Stomach (tissue), 4 donors: ENCODE data around the gene F12.

Experiments used
- CTCF ChIP-seq, 7 experiments: fragments of 450-650 bp in 4 of 7; fragments of 200-600 bp in 3 of 7; sonication (generic) in 3 of 7; IDR thresholded peaks; one replicate each; pipeline ENCODE4 v1.5.1; 2016 to 2019; ENCODE audit warnings: antibody characterized with exemption in 7 of 7, control low read depth in 2 of 7, mild to moderate bottlenecking in 1 of 7
- EP300 ChIP-seq: sonication (generic); formaldehyde crosslinking; IDR thresholded peaks from one replicate; pipeline ENCODE4 v1.6.1; 2017; ENCODE audit warnings: antibody characterized with exemption
- POLR2A ChIP-seq, 4 donors: fragments of 450-650 bp; IDR thresholded peaks; one replicate each; pipeline ENCODE4 v1.6.1; 2016; ENCODE audit warnings: antibody characterized with exemption in 4 of 4, control low read depth in 2 of 4, mild to moderate bottlenecking in 1 of 4, moderate library complexity in 1 of 4
- POLR2AphosphoS5 ChIP-seq, 3 donors: sonication (generic); formaldehyde crosslinking; IDR thresholded peaks; one replicate each; pipeline ENCODE4 v1.6.1; 2016; ENCODE audit warnings: antibody characterized with exemption in 3 of 3

GRCh38 chr5:177388521-177389052, 20.8 kb downstream of the F12 start:
- TF ChIP-seq EP300 (no peak), CTCF (IDR thresholded peaks at IDR 0.05) (no peak), POLR2A (IDR thresholded peaks at IDR 0.05) (no peak), POLR2AphosphoS5 (IDR thresholded peaks at IDR 0.05) (no peak)
